Sigmoid colon (tissue), 7 donors: ENCODE data around the gene RPP40. TPM values are rescaled to one million over a fixed set of nuclear protein-coding genes. Genes with fewer than 3 reads are reported as not detected.
A peak's percentile ranks its signal among the peaks of the same experiment; 100 is the strongest.
"Not testable (repeated sequence)": the region's sequence is repeated elsewhere in the genome, so short reads cannot be mapped to it uniquely, and the experiment has no call there.

ENCODE experiments used
- DNase-seq: peaks from one replicate; pipeline ENCODE4 v3.0.0-alpha.2; 2019
- H3K27ac ChIP-seq, 4 donors: fragments of 200-600 bp; sonication (generic); one replicate each; pipeline ENCODE4 v1.5.1; 2016 to 2019; ENCODE audit warnings: mild to moderate bottlenecking in 1 of 4
- H3K27me3 ChIP-seq, 3 donors: fragments of 200-600 bp; sonication (generic); one replicate each; pipeline ENCODE4 v1.5.1; 2019; ENCODE audit warnings: mild to moderate bottlenecking in 1 of 3
- H3K36me3 ChIP-seq, 4 donors: fragments of 200-600 bp; sonication (generic); one replicate each; pipeline ENCODE4 v1.5.1; 2016 to 2019
- H3K4me1 ChIP-seq, 4 donors: fragments of 200-600 bp; sonication (generic); one replicate each; pipeline ENCODE4 v1.5.1; 2017 to 2019
- H3K4me3 ChIP-seq, 4 donors: fragments of 200-600 bp; sonication (generic); one replicate each; pipeline ENCODE4 v1.5.1; 2017 to 2019; ENCODE audit warnings: mild to moderate bottlenecking in 2 of 4, moderate library complexity in 1 of 4
- H3K9me3 ChIP-seq, 4 donors: fragments of 200-600 bp in 3 of 4; sonication (generic) in 3 of 4; one replicate each; pipeline versions ENCODE4 v1.5.1 to v1.6.1; 2013 to 2019
- EP300 ChIP-seq, 4 donors: sonication (generic); formaldehyde crosslinking; IDR thresholded peaks; one replicate each; pipeline ENCODE4 v1.6.1; 2017; ENCODE audit warnings: antibody characterized with exemption in 4 of 4
- POLR2A ChIP-seq, 2 donors: fragments of 450-650 bp; IDR thresholded peaks; one replicate each; pipeline ENCODE4 v1.6.1; 2016; ENCODE audit warnings: antibody characterized with exemption in 2 of 2, mild to moderate bottlenecking in 2 of 2, moderate library complexity in 2 of 2
- POLR2AphosphoS5 ChIP-seq, 4 donors: sonication (generic); formaldehyde crosslinking; IDR thresholded peaks; one replicate each; pipeline ENCODE4 v1.6.1; 2017; ENCODE audit warnings: antibody characterized with exemption in 4 of 4
- WGBS, 2 donors: extraction: QIAGEN DNeasy Blood & Tissue Kit; methylation state at CpG; one replicate each; pipeline ENCODE4 v1.1.7; 2013; 5-methylcytosine and 5-hydroxymethylcytosine counted together
- intact Hi-C: fragments of 100-400 bp; cut with DNase I; formaldehyde crosslinking; loops from one replicate; pipeline ENCODE4 v1.15.1; 2023
- polyA plus RNA-seq, 3 donors: library from polyadenylated mRNA; stranded (reverse); fragments of 200-250 nt; gene quantifications; one replicate each; pipeline ENCODE4 v1.2.3, GENCODE V29; 2013
- total RNA-seq, 4 donors: library from RNA; depleted of rRNA; stranded (reverse); fragments of >200 nt; gene quantifications; one replicate each; pipeline ENCODE4 v1.1.0, GENCODE V29; 2016
- TF ChIP-seq, protein P1 (sequence below), 4 experiments: fragments of 450-650 bp in 3 of 4; fragments of 200-600 bp in 1 of 4; IDR thresholded peaks; one replicate each; pipeline ENCODE4 v1.5.1; 2016 to 2019; ENCODE audit warnings: antibody characterized with exemption in 4 of 4, mild to moderate bottlenecking in 3 of 4, moderate library complexity in 2 of 4
- donor health status: healthy with polysubstance abuse.
- donor health status: Bipolar disorder and iron deficiency.
- donor health status: healthy.

RPP40 gene
- total and polyA plus RNA-seq, 7 donors: 4.2 to 9.7 (median 6.5) TPM

DNA sequence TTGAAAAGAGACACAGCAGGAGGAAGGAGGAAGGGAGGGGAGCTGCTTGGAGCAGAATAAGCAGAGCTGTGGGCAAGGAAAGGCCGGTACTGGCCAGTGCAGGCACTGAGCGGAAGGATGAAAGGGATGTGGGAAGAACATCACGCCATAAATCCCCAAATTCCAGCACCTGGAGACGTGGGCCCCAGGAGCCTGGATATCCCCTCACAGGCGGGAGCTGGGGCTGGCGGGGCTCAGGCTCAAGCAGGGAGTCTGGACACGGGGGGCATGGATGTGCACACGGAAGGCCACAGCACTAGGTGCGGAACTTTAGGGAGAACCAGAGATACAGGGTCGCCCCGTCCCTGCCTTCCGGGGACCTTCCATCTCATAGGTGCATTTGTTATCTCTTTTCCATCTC is 7.5 kb upstream of the RPP40 start:
- H3K36me3 ChIP-seq: no peaks in the 10 kb centered on the region
- WGBS, 2 donors: 88 to 89% methylated on average over 12 of the region's 12 CpGs
- no peak for DNase-seq
- intact Hi-C loops: no loop called here
- H3K27ac ChIP-seq: no peak overlapping the region
- no peaks in the 10 kb centered on the region for H3K27me3 ChIP-seq
- H3K4me1 ChIP-seq: peaks cover 0 to 6% (median 4%) of the 10 kb centered on the region in 4 donors
- no peak overlapping the region for H3K4me3 ChIP-seq
- no peak for TF ChIP-seq POLR2A (IDR thresholded peaks at IDR 0.05)
- TF ChIP-seq, protein P1, sequence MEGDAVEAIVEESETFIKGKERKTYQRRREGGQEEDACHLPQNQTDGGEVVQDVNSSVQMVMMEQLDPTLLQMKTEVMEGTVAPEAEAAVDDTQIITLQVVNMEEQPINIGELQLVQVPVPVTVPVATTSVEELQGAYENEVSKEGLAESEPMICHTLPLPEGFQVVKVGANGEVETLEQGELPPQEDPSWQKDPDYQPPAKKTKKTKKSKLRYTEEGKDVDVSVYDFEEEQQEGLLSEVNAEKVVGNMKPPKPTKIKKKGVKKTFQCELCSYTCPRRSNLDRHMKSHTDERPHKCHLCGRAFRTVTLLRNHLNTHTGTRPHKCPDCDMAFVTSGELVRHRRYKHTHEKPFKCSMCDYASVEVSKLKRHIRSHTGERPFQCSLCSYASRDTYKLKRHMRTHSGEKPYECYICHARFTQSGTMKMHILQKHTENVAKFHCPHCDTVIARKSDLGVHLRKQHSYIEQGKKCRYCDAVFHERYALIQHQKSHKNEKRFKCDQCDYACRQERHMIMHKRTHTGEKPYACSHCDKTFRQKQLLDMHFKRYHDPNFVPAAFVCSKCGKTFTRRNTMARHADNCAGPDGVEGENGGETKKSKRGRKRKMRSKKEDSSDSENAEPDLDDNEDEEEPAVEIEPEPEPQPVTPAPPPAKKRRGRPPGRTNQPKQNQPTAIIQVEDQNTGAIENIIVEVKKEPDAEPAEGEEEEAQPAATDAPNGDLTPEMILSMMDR (IDR thresholded peaks at IDR 0.05): no peak
- TF ChIP-seq POLR2AphosphoS5 (IDR thresholded peaks at IDR 0.05): no peak
- no peak for TF ChIP-seq EP300 (IDR thresholded peaks at IDR 0.05)
- no peaks in the 10 kb centered on the region for H3K9me3 ChIP-seq

DNA sequence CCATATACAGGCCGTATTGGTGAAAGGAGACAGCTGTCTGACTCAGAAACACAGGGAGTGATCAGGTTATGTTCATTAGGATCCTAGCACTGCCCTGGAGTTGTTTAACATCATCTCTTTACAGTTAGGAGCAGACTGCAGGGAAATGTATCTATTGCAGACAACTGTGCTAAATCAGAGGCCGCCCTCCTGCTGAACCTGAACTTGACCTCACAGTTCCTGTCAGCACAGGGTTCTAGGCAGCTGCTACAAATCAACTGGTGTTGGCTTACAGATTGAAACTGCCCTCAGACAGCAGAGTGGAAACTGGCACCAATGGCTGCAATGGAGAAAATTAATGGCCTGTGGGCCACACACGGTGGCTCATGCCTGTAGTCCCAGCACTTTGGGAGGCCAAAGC is 3.7 kb upstream of the RPP40 start:
- H3K36me3 ChIP-seq: no peaks in the 10 kb centered on the region
- no peaks in the 10 kb centered on the region for H3K27me3 ChIP-seq
- DNase-seq: no peak
- TF ChIP-seq POLR2AphosphoS5 (IDR thresholded peaks at IDR 0.05) (no peak), POLR2A (IDR thresholded peaks at IDR 0.05) (no peak), EP300 (IDR thresholded peaks at IDR 0.05) (no peak)
- TF ChIP-seq, protein P1 (IDR thresholded peaks at IDR 0.05): no peak
- H3K9me3 ChIP-seq: no peaks in the 10 kb centered on the region
- WGBS, 2 donors: 87 to 90% methylated on average over 3 of the region's 3 CpGs
- intact Hi-C loops: no loop called here
- H3K4me1 ChIP-seq: peaks cover 0 to 8% (median 8%) of the 10 kb centered on the region in 4 donors
- no peak overlapping the region for H3K27ac ChIP-seq
- H3K4me3 ChIP-seq: no peak overlapping the region

DNA sequence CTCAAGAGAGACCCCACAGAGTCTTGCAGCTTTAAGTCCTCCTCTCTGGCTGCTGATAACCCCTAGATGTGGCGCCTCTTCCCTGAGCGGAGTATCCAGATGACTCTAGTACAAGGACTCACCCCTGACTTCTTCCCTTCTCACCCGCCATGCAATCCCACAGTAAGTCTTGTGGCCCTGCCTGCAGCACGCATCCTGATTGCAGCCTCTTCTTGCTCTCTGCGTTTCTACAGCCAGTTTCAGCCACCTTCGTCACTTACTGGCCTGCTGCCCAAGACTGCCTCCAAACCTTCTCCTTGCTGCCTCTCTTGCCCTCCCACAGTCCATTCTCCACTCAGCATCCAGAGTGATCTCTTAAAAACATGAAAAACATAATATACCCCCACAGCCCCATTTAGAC is 2.4 kb upstream of the RPP40 start:
- H3K36me3 ChIP-seq: peaks cover 0 to 9% (median 3%) of the 10 kb centered on the region in 4 donors
- H3K9me3 ChIP-seq: no peaks in the 10 kb centered on the region
- no peak overlapping the region for H3K4me3 ChIP-seq
- DNase-seq: no peak
- TF ChIP-seq, protein P1 (IDR thresholded peaks at IDR 0.05): no peak
- TF ChIP-seq POLR2AphosphoS5 (IDR thresholded peaks at IDR 0.05) (no peak), POLR2A (IDR thresholded peaks at IDR 0.05) (no peak), EP300 (IDR thresholded peaks at IDR 0.05) (no peak)
- H3K27me3 ChIP-seq: no peaks in the 10 kb centered on the region
- peaks cover 0 to 8% (median 7%) of the 10 kb centered on the region in 4 donors for H3K4me1 ChIP-seq
- WGBS, 2 donors: 93 to 96% methylated on average over 6 of the region's 6 CpGs
- H3K27ac ChIP-seq: no peak overlapping the region
- intact Hi-C loops: no loop called here

DNA sequence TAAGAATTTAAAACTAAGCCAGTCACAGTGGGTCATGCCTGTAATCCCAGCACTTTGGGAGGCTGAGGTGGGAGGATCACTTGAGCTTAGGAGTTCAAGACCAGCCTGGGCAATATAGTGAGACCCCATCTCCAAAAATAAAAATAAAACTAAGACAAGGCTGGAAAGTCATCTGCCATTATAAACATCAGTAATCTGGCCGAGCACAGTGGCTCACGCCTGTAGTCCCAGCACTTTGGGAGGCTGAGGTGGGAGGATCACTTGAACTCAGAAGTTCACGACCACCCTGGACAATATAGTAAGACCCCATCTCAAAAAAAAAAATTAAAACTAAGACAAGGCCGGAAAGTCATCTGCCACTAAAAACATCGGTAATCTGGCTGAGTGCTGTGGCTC is 1.2 kb upstream of the RPP40 start:
- not testable (repeated sequence) for H3K4me3 ChIP-seq, H3K9me3 ChIP-seq, DNase-seq, H3K27me3 ChIP-seq, H3K4me1 ChIP-seq
- peak overlapping the region in 3 of 4 donors; percentile 91 to 96 (median 91) for H3K27ac ChIP-seq
- peaks cover 0 to 19% (median 5%) of the 10 kb centered on the region in 4 donors for H3K36me3 ChIP-seq
- intact Hi-C loops: loop anchor here (2.0 kb wide), 2 partner anchors 18 to 228 kb away; partner anchors contain the start of gene CDYL
- WGBS, 2 donors: 98% methylated on average over 5 of the region's 5 CpGs

DNA sequence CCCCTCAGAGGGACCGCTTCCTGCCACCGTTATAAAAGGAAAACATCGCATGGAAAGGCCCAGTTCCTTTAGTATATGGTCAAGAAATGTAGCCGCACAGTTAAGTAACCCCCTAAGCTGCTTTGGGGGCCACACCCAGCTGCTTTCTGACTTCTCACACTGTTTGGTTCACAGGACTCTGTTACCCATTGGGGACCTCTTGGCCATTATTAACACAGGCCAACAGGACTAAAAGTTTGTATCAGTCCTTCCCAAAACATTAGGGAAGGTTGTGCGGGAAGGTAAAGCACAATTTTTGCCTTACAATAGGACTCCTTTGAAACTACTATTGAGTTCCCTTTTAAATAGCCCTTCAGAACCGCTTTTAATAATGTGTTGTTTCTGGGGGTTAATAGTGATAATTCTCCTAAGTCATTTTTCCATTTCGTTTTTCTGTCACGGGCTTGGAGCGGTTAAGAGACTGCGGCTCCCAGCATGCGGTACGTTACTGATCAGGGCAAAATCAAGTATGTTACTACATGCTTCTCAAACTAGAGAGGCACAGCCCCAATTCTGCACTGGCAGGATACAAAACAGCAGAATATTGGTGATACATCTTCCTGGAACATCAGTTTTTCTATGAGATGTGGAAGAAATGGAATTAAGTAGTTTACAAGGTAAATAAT is 668 bp upstream of the RPP40 start:
- H3K36me3 ChIP-seq: peaks cover 0 to 24% (median 5%) of the 10 kb centered on the region in 4 donors
- no peaks in the 10 kb centered on the region for H3K9me3 ChIP-seq
- WGBS, 2 donors: 59 to 60% methylated on average over 12 of the region's 12 CpGs
- DNase-seq: no peak
- H3K4me3 ChIP-seq: peak overlapping the region; percentile 47 to 67 (median 58)
- TF ChIP-seq POLR2AphosphoS5 (IDR thresholded peaks at IDR 0.05) (no peak), EP300 (IDR thresholded peaks at IDR 0.05) (no peak), POLR2A (IDR thresholded peaks at IDR 0.05) (no peak)
- TF ChIP-seq, protein P1 (IDR thresholded peaks at IDR 0.05): no peak
- H3K27me3 ChIP-seq: no peaks in the 10 kb centered on the region
- H3K27ac ChIP-seq: peak overlapping the region; percentile 89 to 96 (median 91)
- intact Hi-C loops: loop anchor here (2.0 kb wide), 2 partner anchors 18 to 228 kb away; partner anchors contain the start of gene CDYL
- H3K4me1 ChIP-seq: peaks cover 0 to 8% (median 7%) of the 10 kb centered on the region in 4 donors
